PFSK-1 (cell line): ENCODE results near the gene TNFRSF12A.
A peak's percentile ranks its signal among the peaks of the same experiment; 100 is the strongest.

ENCODE experiments used
- POLR2AphosphoS5 ChIP-seq: IDR thresholded peaks from 2 replicates; pipeline ENCODE4 v1.6.1; 2012; ENCODE audit warnings: low read depth, mild to moderate bottlenecking, control low read depth, low read length, moderate library complexity
- SIN3A ChIP-seq: IDR thresholded peaks from 2 replicates; pipeline ENCODE4 v1.6.1; 2012; ENCODE audit warnings: mild to moderate bottlenecking, low read length, moderate library complexity, borderline replicate concordance; ENCODE audit not compliant: insufficient read depth
- TAF1 ChIP-seq: IDR thresholded peaks from 2 replicates; pipeline ENCODE4 v1.6.1; 2012; ENCODE audit warnings: low read length, control low read depth, borderline replicate concordance; ENCODE audit not compliant: insufficient read depth
- TF ChIP-seq, protein P1 (sequence below), 2 experiments: IDR thresholded peaks; 2 replicates each; pipeline versions ENCODE4 v1.6.1 to v1.8.0; 2011 to 2012; ENCODE audit warnings: low read depth in 2 of 2, low read length in 2 of 2, control low read depth in 1 of 2, inconsistent platforms in 1 of 2, mild to moderate bottlenecking in 1 of 2, moderate library complexity in 1 of 2; ENCODE audit not compliant: insufficient read depth in 1 of 2

DNA sequence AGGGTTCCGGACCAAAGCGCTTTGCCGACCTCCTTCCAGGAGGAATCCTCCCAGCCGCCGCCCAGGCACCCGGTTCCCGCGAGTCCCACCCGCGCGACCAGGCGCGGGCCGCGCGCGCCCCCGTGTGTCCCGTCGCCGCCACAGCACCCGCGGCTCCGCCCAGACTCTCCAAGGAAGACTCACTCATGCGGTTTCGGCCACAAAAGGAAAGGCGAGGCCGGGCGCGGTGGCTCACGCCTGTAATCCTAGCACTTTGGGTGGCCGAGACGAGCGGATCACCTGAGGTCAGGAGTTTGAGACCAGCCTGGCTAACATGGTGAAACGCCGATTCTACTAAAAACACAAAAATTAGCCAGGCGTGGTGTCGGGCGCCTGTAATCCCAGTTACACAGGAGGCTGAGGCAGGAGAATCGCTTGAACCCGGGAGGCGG is 36.4 kb upstream of the TNFRSF12A start:
- TF ChIP-seq, protein P1, sequence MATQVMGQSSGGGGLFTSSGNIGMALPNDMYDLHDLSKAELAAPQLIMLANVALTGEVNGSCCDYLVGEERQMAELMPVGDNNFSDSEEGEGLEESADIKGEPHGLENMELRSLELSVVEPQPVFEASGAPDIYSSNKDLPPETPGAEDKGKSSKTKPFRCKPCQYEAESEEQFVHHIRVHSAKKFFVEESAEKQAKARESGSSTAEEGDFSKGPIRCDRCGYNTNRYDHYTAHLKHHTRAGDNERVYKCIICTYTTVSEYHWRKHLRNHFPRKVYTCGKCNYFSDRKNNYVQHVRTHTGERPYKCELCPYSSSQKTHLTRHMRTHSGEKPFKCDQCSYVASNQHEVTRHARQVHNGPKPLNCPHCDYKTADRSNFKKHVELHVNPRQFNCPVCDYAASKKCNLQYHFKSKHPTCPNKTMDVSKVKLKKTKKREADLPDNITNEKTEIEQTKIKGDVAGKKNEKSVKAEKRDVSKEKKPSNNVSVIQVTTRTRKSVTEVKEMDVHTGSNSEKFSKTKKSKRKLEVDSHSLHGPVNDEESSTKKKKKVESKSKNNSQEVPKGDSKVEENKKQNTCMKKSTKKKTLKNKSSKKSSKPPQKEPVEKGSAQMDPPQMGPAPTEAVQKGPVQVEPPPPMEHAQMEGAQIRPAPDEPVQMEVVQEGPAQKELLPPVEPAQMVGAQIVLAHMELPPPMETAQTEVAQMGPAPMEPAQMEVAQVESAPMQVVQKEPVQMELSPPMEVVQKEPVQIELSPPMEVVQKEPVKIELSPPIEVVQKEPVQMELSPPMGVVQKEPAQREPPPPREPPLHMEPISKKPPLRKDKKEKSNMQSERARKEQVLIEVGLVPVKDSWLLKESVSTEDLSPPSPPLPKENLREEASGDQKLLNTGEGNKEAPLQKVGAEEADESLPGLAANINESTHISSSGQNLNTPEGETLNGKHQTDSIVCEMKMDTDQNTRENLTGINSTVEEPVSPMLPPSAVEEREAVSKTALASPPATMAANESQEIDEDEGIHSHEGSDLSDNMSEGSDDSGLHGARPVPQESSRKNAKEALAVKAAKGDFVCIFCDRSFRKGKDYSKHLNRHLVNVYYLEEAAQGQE (IDR thresholded peaks at IDR 0.05; ENCODE audit: insufficient read depth in 1 of 2, low read depth in 2 of 2, low read length in 2 of 2) = no peak
- TF ChIP-seq POLR2AphosphoS5 (peak; percentile 38; the same call in 1 of the 2 replicates), TAF1 (no peak), SIN3A (no peak)
